ENCODE data around the gene CEACAM8.

DNA sequence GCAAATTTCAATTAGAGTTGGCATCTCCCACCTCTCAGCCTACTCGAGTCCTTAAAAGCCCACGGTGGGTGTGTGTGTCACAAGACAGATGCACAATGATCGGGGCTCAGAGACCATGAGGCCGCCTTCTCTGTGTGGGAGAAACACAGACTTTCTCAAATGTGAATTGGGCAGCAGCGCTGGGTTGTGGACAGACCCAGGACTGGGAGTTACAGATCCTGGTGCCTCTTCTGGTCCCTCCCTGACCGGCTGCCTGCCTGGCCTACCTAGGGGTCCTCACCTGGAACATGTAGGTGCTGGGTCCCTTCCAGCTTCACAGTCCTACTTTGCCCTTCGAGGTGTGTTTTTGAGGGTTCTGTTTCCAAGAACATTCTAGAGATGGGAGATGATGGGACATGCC is 4.9 kb downstream of the CEACAM8 start:
- TF ChIP-seq CTCF (IDR thresholded peaks at IDR 0.05; ENCODE audit: low read length) (no peak), EZH2 (IDR thresholded peaks at IDR 0.05; ENCODE audit: borderline replicate concordance, low read length) (no peak)
